HG02763 (cell line): ENCODE data around the gene INPP5A.

Source experiments
- ATAC-seq: cut with Tn5 transposase; IDR thresholded peaks from one replicate; pipeline ENCODE4 v1.9.1; 2021; ENCODE audit warnings: mild to moderate bottlenecking, moderate library complexity; ENCODE audit not compliant: unreplicated experiment

The INPP5A gene

GRCh38 chr10:132607961-132608495 is 70.4 kb downstream of the INPP5A start:
- no peak for ATAC-seq

GRCh38 chr10:132608511-132609195 is 71.1 kb downstream of the INPP5A start:
- no peak for ATAC-seq

- no peak for ATAC-seq
These were observed 71.6 kb downstream of the INPP5A start for GRCh38 chr10:132609211-132609610.

GRCh38 chr10:132610071-132610701 is 72.6 kb downstream of the INPP5A start:
- no peak for ATAC-seq

GRCh38 chr10:132611026-132611910 is 73.7 kb downstream of the INPP5A start:
- no peak for ATAC-seq

- ATAC-seq = no peak
These were observed 74.4 kb downstream of the INPP5A start for GRCh38 chr10:132611986-132612385.

GRCh38 chr10:132612571-132613504 is 75.3 kb downstream of the INPP5A start:
- ATAC-seq = no peak

GRCh38 chr10:132613566-132614348 is 76.2 kb downstream of the INPP5A start:
- no peak for ATAC-seq

- no peak for ATAC-seq
These were observed 77.1 kb downstream of the INPP5A start for GRCh38 chr10:132614431-132615340.

GRCh38 chr10:132615341-132616169 is 78.0 kb downstream of the INPP5A start:
- ATAC-seq = no peak

GRCh38 chr10:132616170-132616995 is 78.8 kb downstream of the INPP5A start:
- no peak for ATAC-seq

- ATAC-seq = no peak
These were observed 79.6 kb downstream of the INPP5A start for GRCh38 chr10:132616996-132617736.

- ATAC-seq = no peak
These were observed 80.1 kb downstream of the INPP5A start for GRCh38 chr10:132617737-132618052.

- no peak for ATAC-seq
These were observed 80.8 kb downstream of the INPP5A start for GRCh38 chr10:132618158-132618919.

- ATAC-seq = no peak
These were observed 82.3 kb downstream of the INPP5A start for GRCh38 chr10:132619927-132620326.
